SK-N-SH treated with all-trans-retinoic acid at 6 μM for 48 hours (cell line): Measurements from ENCODE around the gene AKAP8L.

Experiments
- ATAC-seq: fragments of 200-7000 bp; cut with Tn5 transposase; 3 replicates; pipeline ENCODE4 v1.9.1; 2020; ENCODE audit warnings: mild to moderate bottlenecking, moderate library complexity
- ARNTL ChIP-seq: fragments of 450-650 bp; formaldehyde crosslinking; IDR thresholded peaks from 2 replicates; pipeline ENCODE4 v1.5.0; 2020; ENCODE audit warnings: low read depth, mild to moderate bottlenecking, moderate library complexity, borderline replicate concordance
- BACH2 ChIP-seq: fragments of 250-450 bp; sonication (Bioruptor Pico); IDR thresholded peaks from 2 replicates; pipeline ENCODE4 v1.9.0; 2021; ENCODE audit warnings: mild to moderate bottlenecking, borderline replicate concordance
- CSDC2 ChIP-seq: fragments of 250-450 bp; sonication (Bioruptor Pico); IDR thresholded peaks from 2 replicates; pipeline ENCODE4 v1.5.0; 2020; ENCODE audit warnings: mild to moderate bottlenecking, moderate library complexity
- ESRRG ChIP-seq: fragments of 250-450 bp; sonication (Bioruptor Pico); IDR thresholded peaks from 2 replicates; pipeline ENCODE4 v1.6.1; 2021; ENCODE audit warnings: mild to moderate bottlenecking
- GLIS3 ChIP-seq: fragments of 250-450 bp; sonication (Bioruptor Pico); IDR thresholded peaks from 2 replicates; pipeline ENCODE4 v1.5.0; 2020; ENCODE audit warnings: mild to moderate bottlenecking, moderate library complexity
- ISL1 ChIP-seq: fragments of 250-450 bp; sonication (Bioruptor Pico); IDR thresholded peaks from 2 replicates; pipeline ENCODE4 v2.1.2; 2022; ENCODE audit warnings: mild to moderate bottlenecking, moderate library complexity
- RARB ChIP-seq: fragments of 250-450 bp; sonication (Bioruptor Pico); IDR thresholded peaks from 2 replicates; pipeline ENCODE4 v1.8.0; 2021; ENCODE audit warnings: mild to moderate bottlenecking, moderate library complexity
- SNAI2 ChIP-seq: fragments of 250-450 bp; sonication (Bioruptor Pico); IDR thresholded peaks from 2 replicates; pipeline ENCODE4 v1.5.0; 2020; ENCODE audit warnings: mild to moderate bottlenecking, moderate library complexity
- TOX ChIP-seq: fragments of 250-450 bp; sonication (Bioruptor Pico); IDR thresholded peaks from 2 replicates; pipeline ENCODE4 v1.8.0; 2021; ENCODE audit warnings: mild to moderate bottlenecking, moderate library complexity, borderline replicate concordance
- ZFP3 ChIP-seq: fragments of 250-450 bp; sonication (Bioruptor Pico); IDR thresholded peaks from 2 replicates; pipeline ENCODE4 v1.5.0; 2020; ENCODE audit warnings: mild to moderate bottlenecking, moderate library complexity
- ZFP30 ChIP-seq: fragments of 450-650 bp; formaldehyde crosslinking; IDR thresholded peaks from 2 replicates; pipeline ENCODE4 v1.5.0; 2022; ENCODE audit warnings: mild to moderate bottlenecking, moderate library complexity
- ZNF565 ChIP-seq: fragments of 450-650 bp; formaldehyde crosslinking; conservative IDR thresholded peaks from 2 replicates; pipeline ENCODE4 v1.5.0; 2020; ENCODE audit warnings: low read depth, mild to moderate bottlenecking, moderate library complexity
- ZNF70 ChIP-seq: fragments of 450-650 bp; formaldehyde crosslinking; IDR thresholded peaks from 2 replicates; pipeline ENCODE4 v1.5.0; 2020; ENCODE audit warnings: mild to moderate bottlenecking, moderate library complexity
- ZNF8 ChIP-seq: fragments of 450-650 bp; formaldehyde crosslinking; IDR thresholded peaks from 2 replicates; pipeline ENCODE4 v1.5.0; 2020; ENCODE audit warnings: mild to moderate bottlenecking, moderate library complexity
- TF ChIP-seq, protein P1 (sequence below): fragments of 250-450 bp; sonication (Bioruptor Pico); IDR thresholded peaks from 2 replicates; pipeline ENCODE4 v1.8.0; 2021; ENCODE audit warnings: low read depth, mild to moderate bottlenecking, moderate library complexity, borderline replicate concordance
- TF ChIP-seq, protein P2 (sequence below): fragments of 250-450 bp; sonication (Bioruptor Pico); IDR thresholded peaks from 2 replicates; pipeline ENCODE4 v1.5.1; 2021; ENCODE audit warnings: mild to moderate bottlenecking, moderate library complexity
- TF ChIP-seq, protein P3 (sequence below): fragments of 250-450 bp; sonication (Bioruptor Pico); IDR thresholded peaks from 2 replicates; pipeline ENCODE4 v1.5.1; 2020; ENCODE audit warnings: low read depth, mild to moderate bottlenecking, moderate library complexity
- TF ChIP-seq, protein P4 (sequence below): fragments of 250-450 bp; sonication (Bioruptor Pico); IDR thresholded peaks from 2 replicates; pipeline ENCODE4 v1.8.0; 2020; ENCODE audit warnings: mild to moderate bottlenecking, moderate library complexity, borderline replicate concordance
- TF ChIP-seq, protein P5 (sequence below): fragments of 250-450 bp; sonication (Bioruptor Pico); IDR thresholded peaks from 2 replicates; pipeline ENCODE4 v1.5.0; 2020; ENCODE audit warnings: mild to moderate bottlenecking, moderate library complexity

The AKAP8L gene

DNA sequence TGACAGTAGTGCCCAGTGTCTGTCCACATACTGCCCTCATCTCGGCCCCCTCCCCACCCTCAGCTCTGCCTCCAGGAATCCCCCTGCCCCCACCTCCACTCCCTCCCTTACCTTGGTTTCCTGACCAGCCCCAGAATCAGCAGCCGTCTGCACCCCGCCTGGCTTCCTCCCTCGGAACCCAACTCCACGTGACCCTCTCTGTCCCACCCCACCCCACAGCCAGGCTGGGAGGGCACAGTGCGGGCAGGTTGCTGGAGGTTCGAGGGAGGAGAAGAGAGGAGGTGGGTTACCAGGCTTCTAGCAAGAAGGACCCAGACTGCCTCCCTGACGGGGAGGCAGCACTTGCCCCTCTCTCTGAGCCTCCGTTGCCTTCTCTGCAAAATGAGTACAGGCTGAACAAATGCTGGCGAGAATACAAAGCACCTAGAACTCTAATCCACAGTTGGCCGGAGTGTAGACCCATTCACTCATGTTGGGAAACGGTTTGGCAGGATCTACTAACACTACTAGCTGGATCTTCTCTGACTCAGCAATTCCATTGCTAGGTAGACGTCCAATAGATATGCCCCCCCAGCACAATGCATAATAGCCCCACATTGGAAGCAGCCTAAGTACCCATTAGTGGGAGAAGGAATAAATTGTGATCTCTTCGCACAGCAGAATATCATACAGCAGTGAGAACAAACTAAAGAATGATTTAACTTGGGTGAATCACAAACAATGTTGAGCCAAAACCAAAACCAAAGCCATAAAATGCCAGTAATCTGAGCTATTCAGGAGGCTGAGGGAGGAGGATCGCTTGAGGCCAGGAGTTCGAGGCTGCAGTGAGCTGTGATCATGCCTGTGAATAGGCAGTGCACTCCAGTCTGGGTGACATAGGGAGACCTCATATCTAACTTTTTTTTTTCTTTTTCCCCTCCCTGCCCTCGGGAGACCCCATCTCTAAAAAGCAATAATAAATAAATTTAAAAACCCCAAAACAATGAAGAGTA is 45.9 kb upstream of the AKAP8L start, which contains the start of gene RASAL3:
RASAL3 (minus strand) TSS at position 151 of the 992 bp plus-strand sequence. CDS start 186 bp downstream, outside the sequence.
- no peak for TF ChIP-seq CSDC2 (CRISPR knock-in tag)
- no peak for TF ChIP-seq BACH2 (CRISPR knock-in tag)
- TF ChIP-seq SNAI2 (CRISPR knock-in tag), result no peak
- TF ChIP-seq ZNF565 (CRISPR knock-in tag), result no peak
- no peak for TF ChIP-seq ZFP30
- no peak for TF ChIP-seq ISL1 (CRISPR knock-in tag)
- no peak for TF ChIP-seq ZNF8 (CRISPR knock-in tag)
- TF ChIP-seq, protein P1, sequence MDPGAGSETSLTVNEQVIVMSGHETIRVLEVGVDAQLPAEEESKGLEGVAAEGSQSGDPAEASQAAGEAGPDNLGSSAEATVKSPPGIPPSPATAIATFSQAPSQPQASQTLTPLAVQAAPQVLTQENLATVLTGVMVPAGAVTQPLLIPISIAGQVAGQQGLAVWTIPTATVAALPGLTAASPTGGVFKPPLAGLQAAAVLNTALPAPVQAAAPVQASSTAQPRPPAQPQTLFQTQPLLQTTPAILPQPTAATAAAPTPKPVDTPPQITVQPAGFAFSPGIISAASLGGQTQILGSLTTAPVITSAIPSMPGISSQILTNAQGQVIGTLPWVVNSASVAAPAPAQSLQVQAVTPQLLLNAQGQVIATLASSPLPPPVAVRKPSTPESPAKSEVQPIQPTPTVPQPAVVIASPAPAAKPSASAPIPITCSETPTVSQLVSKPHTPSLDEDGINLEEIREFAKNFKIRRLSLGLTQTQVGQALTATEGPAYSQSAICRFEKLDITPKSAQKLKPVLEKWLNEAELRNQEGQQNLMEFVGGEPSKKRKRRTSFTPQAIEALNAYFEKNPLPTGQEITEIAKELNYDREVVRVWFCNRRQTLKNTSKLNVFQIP (CRISPR knock-in tag), result no peak
- no peak for TF ChIP-seq ZNF70
- TF ChIP-seq, protein P2, sequence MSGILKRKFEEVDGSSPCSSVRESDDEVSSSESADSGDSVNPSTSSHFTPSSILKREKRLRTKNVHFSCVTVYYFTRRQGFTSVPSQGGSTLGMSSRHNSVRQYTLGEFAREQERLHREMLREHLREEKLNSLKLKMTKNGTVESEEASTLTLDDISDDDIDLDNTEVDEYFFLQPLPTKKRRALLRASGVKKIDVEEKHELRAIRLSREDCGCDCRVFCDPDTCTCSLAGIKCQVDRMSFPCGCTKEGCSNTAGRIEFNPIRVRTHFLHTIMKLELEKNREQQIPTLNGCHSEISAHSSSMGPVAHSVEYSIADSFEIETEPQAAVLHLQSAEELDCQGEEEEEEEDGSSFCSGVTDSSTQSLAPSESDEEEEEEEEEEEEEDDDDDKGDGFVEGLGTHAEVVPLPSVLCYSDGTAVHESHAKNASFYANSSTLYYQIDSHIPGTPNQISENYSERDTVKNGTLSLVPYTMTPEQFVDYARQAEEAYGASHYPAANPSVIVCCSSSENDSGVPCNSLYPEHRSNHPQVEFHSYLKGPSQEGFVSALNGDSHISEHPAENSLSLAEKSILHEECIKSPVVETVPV, result no peak
- TF ChIP-seq, protein P3, sequence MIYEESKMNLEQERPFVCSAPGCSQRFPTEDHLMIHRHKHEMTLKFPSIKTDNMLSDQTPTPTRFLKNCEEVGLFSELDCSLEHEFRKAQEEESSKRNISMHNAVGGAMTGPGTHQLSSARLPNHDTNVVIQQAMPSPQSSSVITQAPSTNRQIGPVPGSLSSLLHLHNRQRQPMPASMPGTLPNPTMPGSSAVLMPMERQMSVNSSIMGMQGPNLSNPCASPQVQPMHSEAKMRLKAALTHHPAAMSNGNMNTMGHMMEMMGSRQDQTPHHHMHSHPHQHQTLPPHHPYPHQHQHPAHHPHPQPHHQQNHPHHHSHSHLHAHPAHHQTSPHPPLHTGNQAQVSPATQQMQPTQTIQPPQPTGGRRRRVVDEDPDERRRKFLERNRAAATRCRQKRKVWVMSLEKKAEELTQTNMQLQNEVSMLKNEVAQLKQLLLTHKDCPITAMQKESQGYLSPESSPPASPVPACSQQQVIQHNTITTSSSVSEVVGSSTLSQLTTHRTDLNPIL (CRISPR knock-in tag), result no peak
- TF ChIP-seq RARB (CRISPR knock-in tag), result no peak
- no peak for TF ChIP-seq ZFP3 (CRISPR knock-in tag)
- TF ChIP-seq, protein P4, sequence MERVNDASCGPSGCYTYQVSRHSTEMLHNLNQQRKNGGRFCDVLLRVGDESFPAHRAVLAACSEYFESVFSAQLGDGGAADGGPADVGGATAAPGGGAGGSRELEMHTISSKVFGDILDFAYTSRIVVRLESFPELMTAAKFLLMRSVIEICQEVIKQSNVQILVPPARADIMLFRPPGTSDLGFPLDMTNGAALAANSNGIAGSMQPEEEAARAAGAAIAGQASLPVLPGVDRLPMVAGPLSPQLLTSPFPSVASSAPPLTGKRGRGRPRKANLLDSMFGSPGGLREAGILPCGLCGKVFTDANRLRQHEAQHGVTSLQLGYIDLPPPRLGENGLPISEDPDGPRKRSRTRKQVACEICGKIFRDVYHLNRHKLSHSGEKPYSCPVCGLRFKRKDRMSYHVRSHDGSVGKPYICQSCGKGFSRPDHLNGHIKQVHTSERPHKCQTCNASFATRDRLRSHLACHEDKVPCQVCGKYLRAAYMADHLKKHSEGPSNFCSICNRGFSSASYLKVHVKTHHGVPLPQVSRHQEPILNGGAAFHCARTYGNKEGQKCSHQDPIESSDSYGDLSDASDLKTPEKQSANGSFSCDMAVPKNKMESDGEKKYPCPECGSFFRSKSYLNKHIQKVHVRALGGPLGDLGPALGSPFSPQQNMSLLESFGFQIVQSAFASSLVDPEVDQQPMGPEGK (CRISPR knock-in tag), result no peak
- TF ChIP-seq ESRRG (CRISPR knock-in tag), result no peak
- TF ChIP-seq ARNTL, result no peak
- TF ChIP-seq, protein P5, sequence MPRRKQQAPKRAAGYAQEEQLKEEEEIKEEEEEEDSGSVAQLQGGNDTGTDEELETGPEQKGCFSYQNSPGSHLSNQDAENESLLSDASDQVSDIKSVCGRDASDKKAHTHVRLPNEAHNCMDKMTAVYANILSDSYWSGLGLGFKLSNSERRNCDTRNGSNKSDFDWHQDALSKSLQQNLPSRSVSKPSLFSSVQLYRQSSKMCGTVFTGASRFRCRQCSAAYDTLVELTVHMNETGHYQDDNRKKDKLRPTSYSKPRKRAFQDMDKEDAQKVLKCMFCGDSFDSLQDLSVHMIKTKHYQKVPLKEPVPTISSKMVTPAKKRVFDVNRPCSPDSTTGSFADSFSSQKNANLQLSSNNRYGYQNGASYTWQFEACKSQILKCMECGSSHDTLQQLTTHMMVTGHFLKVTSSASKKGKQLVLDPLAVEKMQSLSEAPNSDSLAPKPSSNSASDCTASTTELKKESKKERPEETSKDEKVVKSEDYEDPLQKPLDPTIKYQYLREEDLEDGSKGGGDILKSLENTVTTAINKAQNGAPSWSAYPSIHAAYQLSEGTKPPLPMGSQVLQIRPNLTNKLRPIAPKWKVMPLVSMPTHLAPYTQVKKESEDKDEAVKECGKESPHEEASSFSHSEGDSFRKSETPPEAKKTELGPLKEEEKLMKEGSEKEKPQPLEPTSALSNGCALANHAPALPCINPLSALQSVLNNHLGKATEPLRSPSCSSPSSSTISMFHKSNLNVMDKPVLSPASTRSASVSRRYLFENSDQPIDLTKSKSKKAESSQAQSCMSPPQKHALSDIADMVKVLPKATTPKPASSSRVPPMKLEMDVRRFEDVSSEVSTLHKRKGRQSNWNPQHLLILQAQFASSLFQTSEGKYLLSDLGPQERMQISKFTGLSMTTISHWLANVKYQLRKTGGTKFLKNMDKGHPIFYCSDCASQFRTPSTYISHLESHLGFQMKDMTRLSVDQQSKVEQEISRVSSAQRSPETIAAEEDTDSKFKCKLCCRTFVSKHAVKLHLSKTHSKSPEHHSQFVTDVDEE (CRISPR knock-in tag), result no peak
- no peak for TF ChIP-seq TOX (CRISPR knock-in tag)
- ATAC-seq, result no peak

DNA sequence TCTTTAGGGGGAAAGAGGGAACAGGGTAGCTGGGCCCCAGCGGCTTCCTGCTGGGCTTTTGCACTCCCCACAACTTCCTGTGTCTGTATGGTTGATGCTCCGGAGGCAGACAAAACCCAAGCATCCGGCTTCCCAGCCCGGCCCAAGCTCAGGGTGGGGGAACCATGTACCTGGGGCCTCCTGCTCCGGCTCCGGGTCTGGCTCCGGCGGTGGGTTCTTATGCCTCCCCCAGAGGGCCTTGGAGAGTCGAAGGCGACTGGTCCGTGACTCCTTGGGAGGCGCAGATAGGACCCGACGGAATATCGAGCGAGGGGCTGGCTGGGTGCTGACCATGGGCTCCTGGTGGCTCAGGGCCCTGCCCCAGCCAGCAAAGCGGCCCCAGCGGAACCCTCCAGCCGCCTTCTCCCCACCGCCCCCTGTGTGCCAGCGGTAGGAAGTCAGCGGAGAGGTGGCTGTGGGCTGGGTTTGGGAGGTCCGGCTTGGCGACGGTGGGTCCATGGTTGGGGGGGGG is 45.1 kb upstream of the AKAP8L start:
- ATAC-seq, result no peak
- TF ChIP-seq, protein P5 (CRISPR knock-in tag), result no peak
- no peak for TF ChIP-seq ESRRG (CRISPR knock-in tag)
- TF ChIP-seq ZNF565 (CRISPR knock-in tag), result no peak
- no peak for TF ChIP-seq GLIS3
- no peak for TF ChIP-seq ISL1 (CRISPR knock-in tag)
- TF ChIP-seq, protein P2, result no peak
